HEK293 (cell line): ENCODE results near the gene PKDREJ.

Experiments
- CTCF ChIA-PET: fragments of 350-600 bp; formaldehyde crosslinking; extraction: SDS; loops from one replicate; lab custom pipeline; 2021; ENCODE audit warnings: antibody characterized with exemption; lab: Yijun Ruan, JAX
- POLR2A ChIA-PET: fragments of 300-600 bp; formaldehyde crosslinking; extraction: SDS; loops from one replicate; lab custom pipeline; 2020; ENCODE audit warnings: antibody characterized with exemption, inconsistent platforms; lab: Yijun Ruan, JAX
- H3K27ac ChIP-seq: fragments of 200-500 bp; sonication (Bioruptor generic); 2 replicates; pipeline ENCODE4 v1.5.1; 2014; ENCODE audit warnings: low read depth, low read length, control low read depth, inconsistent platforms; ENCODE audit errors: extremely low read depth
- H3K36me3 ChIP-seq, 2 experiments: fragments of 200-500 bp in 1 of 2; sonication (Bioruptor generic) in 1 of 2; 1 replicate in 1 of 2; 2 replicates in 1 of 2; pipeline ENCODE4 v1.5.1; 2014 to 2017; ENCODE audit warnings: inconsistent platforms in 2 of 2, low read length in 2 of 2; ENCODE audit not compliant: control insufficient read depth in 2 of 2, insufficient read depth in 1 of 2
- H3K4me1 ChIP-seq: fragments of 200-500 bp; sonication (Bioruptor generic); 2 replicates; pipeline ENCODE4 v1.5.1; 2014; ENCODE audit warnings: mild to moderate bottlenecking, low read length, inconsistent platforms; ENCODE audit not compliant: control insufficient read depth, insufficient read depth
- H3K4me3 ChIP-seq: 2 replicates; pipeline ENCODE4 v1.5.1; 2011; ENCODE audit warnings: low read depth, mild to moderate bottlenecking, control low read depth, low read length, moderate library complexity
- H3K9me3 ChIP-seq: fragments of 200-500 bp; sonication (Bioruptor generic); 2 replicates; pipeline ENCODE4 v1.5.1; 2014; ENCODE audit warnings: low read depth, low read length, inconsistent platforms; ENCODE audit not compliant: control insufficient read depth, insufficient read depth
- SP3 ChIP-seq: fragments of 450-650 bp; formaldehyde crosslinking; IDR thresholded peaks from 2 replicates; pipeline ENCODE4 v1.5.1; 2016; ENCODE audit warnings: missing biosample characterization, missing genetic modification characterization
- ZBTB20 ChIP-seq: fragments of 450-650 bp; formaldehyde crosslinking; IDR thresholded peaks from 2 replicates; pipeline ENCODE4 v1.5.1; 2016; ENCODE audit warnings: missing biosample characterization, missing genetic modification characterization
- ZIC2 ChIP-seq: fragments of 450-650 bp; formaldehyde crosslinking; IDR thresholded peaks from 2 replicates; pipeline ENCODE4 v1.5.1; 2016; ENCODE audit warnings: missing biosample characterization, missing genetic modification characterization
- ZNF549 ChIP-seq: fragments of 450-650 bp; IDR thresholded peaks from 2 replicates; pipeline ENCODE4 v1.5.1; 2018; ENCODE audit warnings: missing biosample characterization, missing genetic modification characterization, mild to moderate bottlenecking, inconsistent platforms, moderate library complexity
- ZNF571 ChIP-seq: fragments of 450-650 bp; formaldehyde crosslinking; IDR thresholded peaks from 2 replicates; pipeline ENCODE4 v1.5.0; 2017; ENCODE audit warnings: missing biosample characterization, missing genetic modification characterization
- ZNF629 ChIP-seq: fragments of 450-650 bp; formaldehyde crosslinking; IDR thresholded peaks from 2 replicates; pipeline ENCODE4 v1.5.1; 2017; ENCODE audit warnings: missing biosample characterization, missing genetic modification characterization
- ZNF791 ChIP-seq: fragments of 450-650 bp; formaldehyde crosslinking; IDR thresholded peaks from 2 replicates; pipeline ENCODE4 v1.5.1; 2016; ENCODE audit warnings: missing biosample characterization, missing genetic modification characterization
- TF ChIP-seq, protein P1 (sequence below): fragments of 450-650 bp; formaldehyde crosslinking; IDR thresholded peaks from 2 replicates; pipeline ENCODE4 v1.5.1; 2016; ENCODE audit warnings: missing biosample characterization, missing genetic modification characterization
- TF ChIP-seq, protein P2 (sequence below): fragments of 450-650 bp; formaldehyde crosslinking; IDR thresholded peaks from 2 replicates; pipeline ENCODE4 v1.5.1; 2017; ENCODE audit warnings: missing biosample characterization, missing genetic modification characterization
- TF ChIP-seq, protein P3 (sequence below): fragments of 450-650 bp; formaldehyde crosslinking; IDR thresholded peaks from 2 replicates; pipeline ENCODE4 v1.5.1; 2016; ENCODE audit warnings: missing biosample characterization, missing genetic modification characterization

Gene PKDREJ

DNA sequence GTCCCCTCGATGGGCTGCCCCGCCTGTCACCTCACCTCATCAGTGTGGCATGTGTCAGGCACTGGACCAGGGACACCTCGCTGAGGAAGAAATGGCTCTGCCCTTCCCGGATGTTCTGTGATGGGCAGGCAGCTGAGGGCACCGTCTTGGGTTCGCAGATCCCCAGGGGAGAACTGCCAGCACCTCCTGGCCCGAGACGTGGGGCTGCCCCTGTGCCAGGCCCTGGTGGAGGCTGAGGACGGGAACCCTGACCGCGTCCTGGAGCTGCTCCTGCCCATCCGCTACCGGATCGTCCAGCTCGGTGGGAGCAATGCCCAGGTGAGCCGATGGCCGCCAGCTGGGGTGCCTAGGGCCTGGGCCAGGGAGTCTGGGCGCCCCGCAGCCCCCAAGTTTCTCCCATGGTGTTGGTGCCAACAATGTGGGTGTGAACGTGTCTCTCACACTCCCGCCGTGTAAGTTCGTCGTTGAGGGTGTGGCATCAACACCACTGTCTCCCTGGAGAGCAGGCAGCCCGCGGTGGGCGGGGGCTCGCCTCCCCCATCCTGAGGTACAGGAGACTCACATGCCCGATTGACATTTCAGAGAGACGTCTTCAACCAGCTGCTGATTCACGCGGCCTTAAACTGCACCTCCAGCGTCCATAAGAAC, 26.2 kb upstream of the PKDREJ start (continued):
- TF ChIP-seq, protein P1, sequence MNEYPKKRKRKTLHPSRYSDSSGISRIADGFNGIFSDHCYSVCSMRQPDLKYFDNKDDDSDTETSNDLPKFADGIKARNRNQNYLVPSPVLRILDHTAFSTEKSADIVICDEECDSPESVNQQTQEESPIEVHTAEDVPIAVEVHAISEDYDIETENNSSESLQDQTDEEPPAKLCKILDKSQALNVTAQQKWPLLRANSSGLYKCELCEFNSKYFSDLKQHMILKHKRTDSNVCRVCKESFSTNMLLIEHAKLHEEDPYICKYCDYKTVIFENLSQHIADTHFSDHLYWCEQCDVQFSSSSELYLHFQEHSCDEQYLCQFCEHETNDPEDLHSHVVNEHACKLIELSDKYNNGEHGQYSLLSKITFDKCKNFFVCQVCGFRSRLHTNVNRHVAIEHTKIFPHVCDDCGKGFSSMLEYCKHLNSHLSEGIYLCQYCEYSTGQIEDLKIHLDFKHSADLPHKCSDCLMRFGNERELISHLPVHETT (tag by site-specific recombination), result no peak
- TF ChIP-seq ZNF791 (no peak), ZBTB20 (tag by site-specific recombination) (no peak), ZNF549 (tag by site-specific recombination) (no peak), SP3 (no peak), ZNF571 (no peak)

DNA sequence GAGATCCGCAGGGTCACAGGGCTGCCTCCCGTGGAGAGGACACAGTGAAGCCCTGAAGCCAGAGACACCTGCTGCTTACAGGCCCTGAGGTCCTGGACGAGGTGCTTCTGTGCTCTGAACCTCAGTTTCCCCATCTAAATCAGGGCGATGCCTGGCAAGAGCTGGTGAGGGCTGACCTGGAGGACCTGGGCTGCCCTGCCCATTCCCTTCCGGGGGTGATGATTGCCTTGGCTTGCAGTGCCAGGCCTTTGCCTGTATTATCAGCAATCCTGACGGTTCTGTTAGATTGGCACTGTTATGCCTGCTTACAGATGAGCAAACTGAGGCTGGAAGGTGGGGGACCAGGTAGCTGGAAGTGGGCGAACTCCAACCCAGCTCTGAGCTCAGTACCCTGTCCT, 25.7 kb upstream of the PKDREJ start:
- no peaks in the 10 kb centered on the region for H3K9me3 ChIP-seq
- H3K4me3 ChIP-seq, result no peak overlapping the region
- TF ChIP-seq, protein P2, sequence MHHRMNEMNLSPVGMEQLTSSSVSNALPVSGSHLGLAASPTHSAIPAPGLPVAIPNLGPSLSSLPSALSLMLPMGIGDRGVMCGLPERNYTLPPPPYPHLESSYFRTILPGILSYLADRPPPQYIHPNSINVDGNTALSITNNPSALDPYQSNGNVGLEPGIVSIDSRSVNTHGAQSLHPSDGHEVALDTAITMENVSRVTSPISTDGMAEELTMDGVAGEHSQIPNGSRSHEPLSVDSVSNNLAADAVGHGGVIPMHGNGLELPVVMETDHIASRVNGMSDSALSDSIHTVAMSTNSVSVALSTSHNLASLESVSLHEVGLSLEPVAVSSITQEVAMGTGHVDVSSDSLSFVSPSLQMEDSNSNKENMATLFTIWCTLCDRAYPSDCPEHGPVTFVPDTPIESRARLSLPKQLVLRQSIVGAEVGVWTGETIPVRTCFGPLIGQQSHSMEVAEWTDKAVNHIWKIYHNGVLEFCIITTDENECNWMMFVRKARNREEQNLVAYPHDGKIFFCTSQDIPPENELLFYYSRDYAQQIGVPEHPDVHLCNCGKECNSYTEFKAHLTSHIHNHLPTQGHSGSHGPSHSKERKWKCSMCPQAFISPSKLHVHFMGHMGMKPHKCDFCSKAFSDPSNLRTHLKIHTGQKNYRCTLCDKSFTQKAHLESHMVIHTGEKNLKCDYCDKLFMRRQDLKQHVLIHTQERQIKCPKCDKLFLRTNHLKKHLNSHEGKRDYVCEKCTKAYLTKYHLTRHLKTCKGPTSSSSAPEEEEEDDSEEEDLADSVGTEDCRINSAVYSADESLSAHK, result no peak
- TF ChIP-seq, protein P3, sequence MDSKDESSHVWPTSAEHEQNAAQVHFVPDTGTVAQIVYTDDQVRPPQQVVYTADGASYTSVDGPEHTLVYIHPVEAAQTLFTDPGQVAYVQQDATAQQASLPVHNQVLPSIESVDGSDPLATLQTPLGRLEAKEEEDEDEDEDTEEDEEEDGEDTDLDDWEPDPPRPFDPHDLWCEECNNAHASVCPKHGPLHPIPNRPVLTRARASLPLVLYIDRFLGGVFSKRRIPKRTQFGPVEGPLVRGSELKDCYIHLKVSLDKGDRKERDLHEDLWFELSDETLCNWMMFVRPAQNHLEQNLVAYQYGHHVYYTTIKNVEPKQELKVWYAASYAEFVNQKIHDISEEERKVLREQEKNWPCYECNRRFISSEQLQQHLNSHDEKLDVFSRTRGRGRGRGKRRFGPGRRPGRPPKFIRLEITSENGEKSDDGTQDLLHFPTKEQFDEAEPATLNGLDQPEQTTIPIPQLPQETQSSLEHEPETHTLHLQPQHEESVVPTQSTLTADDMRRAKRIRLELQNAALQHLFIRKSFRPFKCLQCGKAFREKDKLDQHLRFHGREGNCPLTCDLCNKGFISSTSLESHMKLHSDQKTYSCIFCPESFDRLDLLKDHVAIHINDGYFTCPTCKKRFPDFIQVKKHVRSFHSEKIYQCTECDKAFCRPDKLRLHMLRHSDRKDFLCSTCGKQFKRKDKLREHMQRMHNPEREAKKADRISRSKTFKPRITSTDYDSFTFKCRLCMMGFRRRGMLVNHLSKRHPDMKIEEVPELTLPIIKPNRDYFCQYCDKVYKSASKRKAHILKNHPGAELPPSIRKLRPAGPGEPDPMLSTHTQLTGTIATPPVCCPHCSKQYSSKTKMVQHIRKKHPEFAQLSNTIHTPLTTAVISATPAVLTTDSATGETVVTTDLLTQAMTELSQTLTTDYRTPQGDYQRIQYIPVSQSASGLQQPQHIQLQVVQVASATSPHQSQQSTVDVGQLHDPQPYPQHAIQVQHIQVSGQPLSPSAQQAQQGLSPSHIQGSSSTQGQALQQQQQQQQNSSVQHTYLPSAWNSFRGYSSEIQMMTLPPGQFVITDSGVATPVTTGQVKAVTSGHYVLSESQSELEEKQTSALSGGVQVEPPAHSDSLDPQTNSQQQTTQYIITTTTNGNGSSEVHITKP, result peak; percentile 51
- no peak for TF ChIP-seq ZBTB20 (tag by site-specific recombination)
- H3K4me1 ChIP-seq, result no peaks in the 10 kb centered on the region
- no peak overlapping the region for H3K27ac ChIP-seq
- POLR2A ChIA-PET, result interaction anchor here (1.1 to 1.3 kb wide), 2 partner anchors 8 to 21 kb away, joined by 3 to 6 read pairs; partner anchors contain the start of gene TTC38
- CTCF ChIA-PET, result no interaction called here
- H3K36me3 ChIP-seq, result peaks cover 21 to 92% of the 10 kb centered on the region in 2 experiments; a peak in 2 of 3 replicates

DNA sequence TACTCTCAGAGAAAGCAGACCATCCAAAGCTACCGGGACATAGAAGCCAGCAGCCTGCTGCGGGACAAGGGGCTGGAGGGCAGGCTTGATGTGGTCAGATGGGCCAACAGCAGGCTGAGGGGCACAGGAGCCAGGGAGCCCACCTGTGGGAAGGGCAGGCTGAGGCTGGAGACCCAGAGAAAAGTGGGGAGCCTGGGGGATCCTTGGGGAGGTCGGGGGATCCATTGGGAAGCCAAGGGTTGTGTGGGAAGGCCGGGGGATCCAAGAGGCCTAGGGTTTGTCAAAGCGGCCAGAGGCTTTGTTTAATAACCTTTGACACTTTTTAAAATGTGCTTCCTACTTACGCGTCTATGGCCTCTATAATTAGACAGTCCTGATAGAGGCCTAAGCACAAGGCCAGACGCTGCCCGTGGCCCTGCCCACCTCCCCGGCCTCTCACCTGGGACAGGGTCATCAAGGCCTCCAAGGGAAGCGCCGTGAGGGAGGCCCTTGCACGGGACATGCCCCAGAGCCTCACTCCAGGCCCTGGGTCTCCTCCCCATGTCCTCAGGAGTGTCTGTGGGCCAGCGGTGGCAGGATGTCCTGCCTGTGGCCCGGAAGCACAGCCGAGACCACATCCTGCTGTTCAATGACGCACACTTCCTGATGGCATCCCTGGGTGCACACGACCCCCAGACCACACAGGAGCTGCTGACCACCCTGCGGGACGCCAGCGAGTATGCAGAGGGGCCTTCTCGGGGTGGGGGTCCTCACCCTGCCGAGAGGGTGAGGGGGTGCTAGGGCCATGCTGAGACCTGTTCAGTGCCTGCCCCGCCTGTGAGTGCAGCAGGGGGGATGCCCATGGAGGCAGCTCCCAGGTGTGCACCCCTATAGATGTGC, 25.0 kb upstream of the PKDREJ start:
- CTCF ChIA-PET, result interaction anchor here (0.9 kb wide), 1 partner anchor 219 kb away, joined by 3 read pairs; no protein-coding TSS in a partner anchor

More for the DNA sequence above, 25.0 kb upstream of the PKDREJ start:
- TF ChIP-seq ZIC2 (peak; percentile 49), ZNF629 (tag by site-specific recombination) (no peak)
- Histone ChIP-seq H3K27ac (no peak overlapping the region), H3K4me3 (no peak overlapping the region), H3K9me3 (no peaks in the 10 kb centered on the region), H3K4me1 (no peaks in the 10 kb centered on the region), H3K36me3 (peaks cover 21 to 96% of the 10 kb centered on the region in 2 experiments; a peak in 2 of 3 replicates)
- POLR2A ChIA-PET, result interaction anchor here (1.1 to 1.3 kb wide), 3 partner anchors 7 to 21 kb away, joined by 3 to 6 read pairs (median 4); partner anchors contain the start of gene TTC38
